Sigmoid colon (tissue), 3 donors: ENCODE data around the gene NEUROG1.

ENCODE experiments used
- POLR2A ChIP-seq, 2 donors: fragments of 450-650 bp; IDR thresholded peaks; one replicate each; pipeline ENCODE4 v1.6.1; 2016; ENCODE audit warnings: antibody characterized with exemption in 2 of 2, mild to moderate bottlenecking in 2 of 2, moderate library complexity in 2 of 2
- TF ChIP-seq, protein P1 (sequence below), 4 experiments: fragments of 450-650 bp in 3 of 4; fragments of 200-600 bp in 1 of 4; IDR thresholded peaks; one replicate each; pipeline ENCODE4 v1.5.1; 2016 to 2019; ENCODE audit warnings: antibody characterized with exemption in 4 of 4, mild to moderate bottlenecking in 3 of 4, moderate library complexity in 2 of 4

GRCh38 chr5:135561266-135561665, 25.5 kb upstream of the NEUROG1 start:
- TF ChIP-seq, protein P1, sequence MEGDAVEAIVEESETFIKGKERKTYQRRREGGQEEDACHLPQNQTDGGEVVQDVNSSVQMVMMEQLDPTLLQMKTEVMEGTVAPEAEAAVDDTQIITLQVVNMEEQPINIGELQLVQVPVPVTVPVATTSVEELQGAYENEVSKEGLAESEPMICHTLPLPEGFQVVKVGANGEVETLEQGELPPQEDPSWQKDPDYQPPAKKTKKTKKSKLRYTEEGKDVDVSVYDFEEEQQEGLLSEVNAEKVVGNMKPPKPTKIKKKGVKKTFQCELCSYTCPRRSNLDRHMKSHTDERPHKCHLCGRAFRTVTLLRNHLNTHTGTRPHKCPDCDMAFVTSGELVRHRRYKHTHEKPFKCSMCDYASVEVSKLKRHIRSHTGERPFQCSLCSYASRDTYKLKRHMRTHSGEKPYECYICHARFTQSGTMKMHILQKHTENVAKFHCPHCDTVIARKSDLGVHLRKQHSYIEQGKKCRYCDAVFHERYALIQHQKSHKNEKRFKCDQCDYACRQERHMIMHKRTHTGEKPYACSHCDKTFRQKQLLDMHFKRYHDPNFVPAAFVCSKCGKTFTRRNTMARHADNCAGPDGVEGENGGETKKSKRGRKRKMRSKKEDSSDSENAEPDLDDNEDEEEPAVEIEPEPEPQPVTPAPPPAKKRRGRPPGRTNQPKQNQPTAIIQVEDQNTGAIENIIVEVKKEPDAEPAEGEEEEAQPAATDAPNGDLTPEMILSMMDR (IDR thresholded peaks at IDR 0.05), result no peak
- TF ChIP-seq POLR2A (IDR thresholded peaks at IDR 0.05), result no peak
